Lower lobe of right lung (tissue), 2 donors: ENCODE results near the gene SYTL2. TPM values are rescaled to one million over a fixed set of nuclear protein-coding genes. Genes with fewer than 3 reads are reported as not detected.

ENCODE experiments used
- ATAC-seq, 2 donors: fragments of 200-7000 bp; cut with Tn5 transposase; one replicate each; pipeline ENCODE4 v1.9.1; 2020 to 2022; ENCODE audit warnings: mild to moderate bottlenecking in 2 of 2, moderate library complexity in 2 of 2
- DNase-seq: peaks from one replicate; pipeline ENCODE4 v3.0.0-alpha.2; 2020
- H3K27ac ChIP-seq: fragments of 200-600 bp; one replicate; pipeline ENCODE4 v1.8.0; 2022
- H3K27me3 ChIP-seq: fragments of 200-600 bp; one replicate; pipeline ENCODE4 v1.8.0; 2022; ENCODE audit warnings: low read depth
- H3K36me3 ChIP-seq: fragments of 200-600 bp; one replicate; pipeline ENCODE4 v1.8.0; 2022; ENCODE audit warnings: mild to moderate bottlenecking
- H3K4me1 ChIP-seq: fragments of 200-600 bp; one replicate; pipeline ENCODE4 v1.8.0; 2022
- H3K4me3 ChIP-seq: fragments of 200-600 bp; one replicate; pipeline ENCODE4 v1.8.0; 2022; ENCODE audit warnings: mild to moderate bottlenecking
- H3K9me3 ChIP-seq: fragments of 200-600 bp; one replicate; pipeline ENCODE4 v1.8.0; 2022
- intact Hi-C: fragments of 100-400 bp; cut with DNase I; formaldehyde crosslinking; loops from one replicate; pipeline ENCODE4 v1.11.0; 2022
- total RNA-seq: library from RNA; stranded (reverse); fragmentation: NEBNext Ultra II Directional; extraction: Animal tissue kit (Norgen Biotek cat#: 25700); gene quantifications from one replicate; pipeline ENCODE4 v1.2.1, GENCODE V29; 2021
- TF ChIP-seq, protein P1 (sequence below): fragments of 200-600 bp; IDR thresholded peaks from one replicate; pipeline ENCODE4 v1.8.0; 2022; ENCODE audit warnings: antibody characterized with exemption, mild to moderate bottlenecking
- donor health status: DM: no; HTN: yes; CAD: no; lungs with severe emphysema.

SYTL2 gene
- total RNA-seq, 1 donor from 2014 or later = 23.6 TPM

DNA sequence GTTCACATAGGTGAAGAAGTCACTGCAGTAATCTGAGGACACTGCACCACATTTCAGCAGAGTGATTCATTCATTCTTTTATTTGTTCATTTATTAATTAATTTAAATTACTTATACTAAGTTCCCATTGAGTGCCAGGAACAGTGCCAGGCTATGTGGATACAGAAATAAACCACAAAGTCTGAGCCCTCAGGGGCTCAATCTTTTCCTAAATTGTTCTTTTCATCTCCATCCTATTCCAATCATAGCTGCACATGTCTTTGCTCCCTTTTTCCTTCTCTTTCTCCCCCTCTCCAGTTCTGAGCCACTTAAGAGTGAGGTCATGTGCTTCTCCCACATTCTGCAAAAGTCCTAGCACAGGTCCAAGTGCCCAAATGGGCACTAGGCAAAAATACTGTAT, 4.9 kb downstream of the SYTL2 start:
- no peak overlapping the region for H3K4me3 ChIP-seq
- DNase-seq (no peak), ATAC-seq (no peak)
- H3K9me3 ChIP-seq = no peaks in the 10 kb centered on the region
- TF ChIP-seq, protein P1, sequence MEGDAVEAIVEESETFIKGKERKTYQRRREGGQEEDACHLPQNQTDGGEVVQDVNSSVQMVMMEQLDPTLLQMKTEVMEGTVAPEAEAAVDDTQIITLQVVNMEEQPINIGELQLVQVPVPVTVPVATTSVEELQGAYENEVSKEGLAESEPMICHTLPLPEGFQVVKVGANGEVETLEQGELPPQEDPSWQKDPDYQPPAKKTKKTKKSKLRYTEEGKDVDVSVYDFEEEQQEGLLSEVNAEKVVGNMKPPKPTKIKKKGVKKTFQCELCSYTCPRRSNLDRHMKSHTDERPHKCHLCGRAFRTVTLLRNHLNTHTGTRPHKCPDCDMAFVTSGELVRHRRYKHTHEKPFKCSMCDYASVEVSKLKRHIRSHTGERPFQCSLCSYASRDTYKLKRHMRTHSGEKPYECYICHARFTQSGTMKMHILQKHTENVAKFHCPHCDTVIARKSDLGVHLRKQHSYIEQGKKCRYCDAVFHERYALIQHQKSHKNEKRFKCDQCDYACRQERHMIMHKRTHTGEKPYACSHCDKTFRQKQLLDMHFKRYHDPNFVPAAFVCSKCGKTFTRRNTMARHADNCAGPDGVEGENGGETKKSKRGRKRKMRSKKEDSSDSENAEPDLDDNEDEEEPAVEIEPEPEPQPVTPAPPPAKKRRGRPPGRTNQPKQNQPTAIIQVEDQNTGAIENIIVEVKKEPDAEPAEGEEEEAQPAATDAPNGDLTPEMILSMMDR = no peak
- H3K36me3 ChIP-seq = no peaks in the 10 kb centered on the region
- H3K4me1 ChIP-seq = peaks cover 10% of the 10 kb centered on the region
- no peak overlapping the region for H3K27ac ChIP-seq
- H3K27me3 ChIP-seq = no peaks in the 10 kb centered on the region
- intact Hi-C loops = no loop called here

DNA sequence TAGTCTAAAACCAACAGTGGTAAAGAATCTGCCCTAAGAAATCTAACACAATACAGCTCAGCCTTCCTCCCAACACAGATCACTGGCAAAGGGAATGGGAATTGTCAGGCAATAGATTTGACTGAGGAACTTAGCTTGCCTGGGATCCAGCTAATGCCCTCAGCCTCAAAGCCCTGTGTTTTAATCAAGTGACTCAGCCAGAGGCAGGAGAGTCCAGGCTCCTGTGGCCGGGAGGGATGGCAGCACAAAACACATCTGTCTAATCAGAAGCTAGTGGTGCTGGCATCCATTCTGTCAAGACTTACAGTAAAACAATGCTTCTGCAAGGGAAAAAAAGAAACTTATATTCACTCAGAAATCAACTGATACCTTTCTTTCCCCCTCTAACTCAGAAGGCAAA, 5.6 kb downstream of the SYTL2 start:
- TF ChIP-seq, protein P1 = no peak
- Histone ChIP-seq H3K36me3 (no peaks in the 10 kb centered on the region), H3K27ac (no peak overlapping the region), H3K4me3 (no peak overlapping the region), H3K27me3 (no peaks in the 10 kb centered on the region), H3K4me1 (peaks cover 6% of the 10 kb centered on the region), H3K9me3 (no peaks in the 10 kb centered on the region)
- intact Hi-C loops = no loop called here
- DNase-seq (no peak), ATAC-seq (no peak)

DNA sequence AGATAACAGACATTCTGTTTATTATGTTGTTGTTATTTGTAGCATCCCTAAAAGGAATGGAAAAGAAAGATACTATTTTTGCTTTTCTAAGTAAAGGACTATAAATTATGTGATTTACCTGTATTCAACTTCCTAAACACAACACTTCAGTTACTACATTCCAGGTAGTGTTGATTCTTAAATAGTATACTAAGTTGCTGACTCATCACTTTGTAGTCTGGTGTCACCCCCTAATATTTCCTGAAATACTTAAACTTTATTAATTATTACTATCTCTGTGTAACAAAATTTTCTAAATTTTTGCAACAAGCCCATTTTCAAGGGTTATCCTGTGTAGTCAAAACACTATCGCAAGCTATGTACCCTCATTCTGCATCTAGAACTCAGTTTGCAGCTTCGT, 7.0 kb downstream of the SYTL2 start:
- ATAC-seq (no peak), DNase-seq (no peak)
- H3K27ac ChIP-seq = no peak overlapping the region
- TF ChIP-seq, protein P1 = no peak
- H3K9me3 ChIP-seq = no peaks in the 10 kb centered on the region
- H3K4me1 ChIP-seq = no peaks in the 10 kb centered on the region
- H3K27me3 ChIP-seq = no peaks in the 10 kb centered on the region
- intact Hi-C loops = no loop called here
- no peaks in the 10 kb centered on the region for H3K36me3 ChIP-seq
- no peak overlapping the region for H3K4me3 ChIP-seq

DNA sequence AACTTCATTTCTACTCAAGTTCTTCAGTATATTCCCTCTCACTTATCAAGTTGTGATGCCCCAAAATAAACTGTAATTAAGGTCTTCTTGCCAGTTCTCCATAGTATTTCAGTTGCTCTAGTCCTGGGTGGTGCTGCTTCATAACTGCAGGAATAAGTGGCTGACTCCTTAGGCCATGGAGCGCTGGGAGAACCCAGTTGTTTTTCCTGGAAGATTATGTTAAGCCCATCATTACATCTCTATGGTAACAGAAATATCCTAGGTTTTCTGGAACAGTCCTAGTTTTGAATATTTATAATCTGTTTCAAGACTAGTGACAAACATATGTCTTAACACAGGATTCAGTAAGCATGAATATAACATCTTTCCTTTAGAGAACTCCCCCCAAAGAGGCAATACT, 7.6 kb downstream of the SYTL2 start:
- no peaks in the 10 kb centered on the region for H3K9me3 ChIP-seq
- ATAC-seq (no peak), DNase-seq (no peak)
- TF ChIP-seq, protein P1 = no peak
- no peak overlapping the region for H3K4me3 ChIP-seq
- H3K27me3 ChIP-seq = no peaks in the 10 kb centered on the region
- H3K27ac ChIP-seq = no peak overlapping the region
- intact Hi-C loops = no loop called here
- no peaks in the 10 kb centered on the region for H3K4me1 ChIP-seq
- no peaks in the 10 kb centered on the region for H3K36me3 ChIP-seq

DNA sequence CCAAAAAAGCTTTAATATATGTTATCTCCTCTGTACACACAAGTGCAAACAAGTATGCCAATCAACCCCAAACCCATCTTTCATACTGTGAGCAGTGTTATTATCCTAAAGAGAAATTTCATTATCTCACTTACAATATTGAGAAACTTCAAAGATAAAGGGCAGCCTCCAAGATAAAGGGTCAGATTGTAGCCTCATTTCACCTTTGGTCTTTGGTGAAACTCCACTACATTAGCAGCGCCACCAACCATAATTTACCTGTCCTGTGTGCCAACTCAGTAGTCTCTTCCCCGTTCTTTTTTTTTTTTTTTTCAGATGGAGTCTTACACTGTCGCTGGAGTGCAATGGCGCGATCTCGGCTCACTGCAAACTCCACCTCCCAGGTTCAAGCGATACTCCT, 9.4 kb downstream of the SYTL2 start:
- intact Hi-C loops = no loop called here
- no peak for ATAC-seq

More for the DNA sequence above, 9.4 kb downstream of the SYTL2 start:
- Histone ChIP-seq H3K36me3 (no peaks in the 10 kb centered on the region), H3K4me3 (no peak overlapping the region), H3K4me1 (no peaks in the 10 kb centered on the region), H3K27ac (no peak overlapping the region), H3K9me3 (no peaks in the 10 kb centered on the region), H3K27me3 (no peaks in the 10 kb centered on the region)
- TF ChIP-seq, protein P1 = no peak
- DNase-seq = no peak
